Measurements from ENCODE around the gene KRTAP4-9.

GRCh38 chr17:41149652-41149985 is 44.4 kb downstream of the KRTAP4-9 start, which contains the start of gene KRTAP4-5:
- TF ChIP-seq CTCF (IDR thresholded peaks at IDR 0.05; ENCODE audit: low read length) = no peak
- TF ChIP-seq EZH2 (IDR thresholded peaks at IDR 0.05; ENCODE audit: borderline replicate concordance, low read length) = no peak

All from OCI-LY1 (cell line).